ENCODE results near the gene RPL41.

GRCh38 chr12:56154246-56154771, 37.9 kb downstream of the RPL41 start:
- TF ChIP-seq YY1 (IDR thresholded peaks at IDR 0.05; ENCODE audit: insufficient read depth, insufficient read length) (no peak), ZNF274 (IDR thresholded peaks at IDR 0.05; ENCODE audit: low read depth, low read length) (no peak)
